Fibroblast of pulmonary artery (primary cell): Measurements from ENCODE around the gene NCR3LG1.

ENCODE experiments used
- DNase-seq: peaks from one replicate; pipeline ENCODE4 v3.0.0-alpha.2; 2010; ENCODE audit warnings: low read depth
- H3K4me3 ChIP-seq: replicated peaks from 2 replicates; pipeline ENCODE4 v1.5.1; 2011; ENCODE audit warnings: low read depth, mild to moderate bottlenecking, control low read depth, low read length, moderate library complexity
- TF ChIP-seq, protein P1 (sequence below): IDR thresholded peaks from 2 replicates; pipeline ENCODE4 v1.5.1; 2011; ENCODE audit warnings: mild to moderate bottlenecking, control low read depth, low read length, inconsistent platforms; ENCODE audit errors: missing control alignments

The NCR3LG1 gene

DNA sequence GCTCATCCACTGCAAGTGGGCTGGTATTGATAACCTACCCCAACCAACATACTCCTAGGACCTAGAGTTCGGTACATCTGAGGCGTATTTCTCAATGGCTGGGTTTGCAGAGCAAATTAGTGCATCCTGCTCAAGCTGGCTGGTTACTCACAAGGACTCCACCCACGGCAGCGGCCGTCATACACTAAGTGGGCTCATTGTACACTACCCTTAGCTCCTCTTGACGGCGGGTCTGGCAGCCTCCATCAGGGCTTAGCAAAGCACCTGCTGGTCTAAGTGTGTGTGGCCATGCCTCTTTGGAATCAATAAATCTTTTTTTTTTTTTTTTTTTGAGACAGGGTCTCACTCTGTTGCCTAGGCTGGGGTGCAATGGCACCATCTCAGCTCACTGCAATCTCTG lies 57.0 kb downstream of the NCR3LG1 start:
- no peak for DNase-seq
- H3K4me3 ChIP-seq = no peak overlapping the region
- TF ChIP-seq, protein P1, sequence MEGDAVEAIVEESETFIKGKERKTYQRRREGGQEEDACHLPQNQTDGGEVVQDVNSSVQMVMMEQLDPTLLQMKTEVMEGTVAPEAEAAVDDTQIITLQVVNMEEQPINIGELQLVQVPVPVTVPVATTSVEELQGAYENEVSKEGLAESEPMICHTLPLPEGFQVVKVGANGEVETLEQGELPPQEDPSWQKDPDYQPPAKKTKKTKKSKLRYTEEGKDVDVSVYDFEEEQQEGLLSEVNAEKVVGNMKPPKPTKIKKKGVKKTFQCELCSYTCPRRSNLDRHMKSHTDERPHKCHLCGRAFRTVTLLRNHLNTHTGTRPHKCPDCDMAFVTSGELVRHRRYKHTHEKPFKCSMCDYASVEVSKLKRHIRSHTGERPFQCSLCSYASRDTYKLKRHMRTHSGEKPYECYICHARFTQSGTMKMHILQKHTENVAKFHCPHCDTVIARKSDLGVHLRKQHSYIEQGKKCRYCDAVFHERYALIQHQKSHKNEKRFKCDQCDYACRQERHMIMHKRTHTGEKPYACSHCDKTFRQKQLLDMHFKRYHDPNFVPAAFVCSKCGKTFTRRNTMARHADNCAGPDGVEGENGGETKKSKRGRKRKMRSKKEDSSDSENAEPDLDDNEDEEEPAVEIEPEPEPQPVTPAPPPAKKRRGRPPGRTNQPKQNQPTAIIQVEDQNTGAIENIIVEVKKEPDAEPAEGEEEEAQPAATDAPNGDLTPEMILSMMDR = no peak

- TF ChIP-seq, protein P1 = no peak
- no peak overlapping the region for H3K4me3 ChIP-seq
- no peak for DNase-seq
Measured at GRCh38 chr11:17410606-17411379, 59.2 kb downstream of the NCR3LG1 start.

GRCh38 chr11:17411418-17411817 lies 59.8 kb downstream of the NCR3LG1 start:
- DNase-seq = no peak
- H3K4me3 ChIP-seq = no peak overlapping the region
- TF ChIP-seq, protein P1 = no peak

DNA sequence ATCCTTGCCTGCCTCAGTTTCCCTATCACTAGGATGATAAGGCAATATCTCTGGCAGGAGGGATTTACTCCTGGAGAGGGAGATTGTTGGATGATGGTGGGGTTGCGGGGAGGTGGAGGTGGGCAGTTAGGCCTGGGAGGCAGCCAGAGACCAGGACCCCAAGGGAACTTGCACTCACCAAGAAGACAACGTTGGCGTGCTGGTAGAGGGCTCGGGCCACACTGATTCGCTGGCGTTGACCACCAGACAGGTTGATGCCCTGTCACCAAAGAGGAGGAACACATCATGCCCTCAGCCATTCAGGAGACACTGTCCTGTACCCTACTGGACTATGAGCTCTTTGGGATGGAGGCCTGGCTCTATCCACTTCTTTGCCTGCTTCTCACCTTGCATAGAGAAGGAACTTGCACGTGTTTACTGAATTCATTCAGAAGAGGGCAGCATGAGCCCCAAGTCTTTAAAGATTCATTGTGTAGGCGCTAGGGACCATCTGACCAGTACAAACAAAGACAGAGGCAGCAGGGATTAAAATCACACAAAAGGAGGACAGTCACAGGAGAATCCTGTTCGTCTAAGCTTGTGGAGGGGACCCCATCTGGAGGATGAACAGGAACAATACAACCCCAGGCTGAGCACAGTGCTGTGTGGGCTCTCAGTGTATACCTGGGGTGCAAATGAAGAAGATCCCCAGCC lies 61.0 kb downstream of the NCR3LG1 start:
- no peak overlapping the region for H3K4me3 ChIP-seq
- TF ChIP-seq, protein P1 = no peak
- no peak for DNase-seq

DNA sequence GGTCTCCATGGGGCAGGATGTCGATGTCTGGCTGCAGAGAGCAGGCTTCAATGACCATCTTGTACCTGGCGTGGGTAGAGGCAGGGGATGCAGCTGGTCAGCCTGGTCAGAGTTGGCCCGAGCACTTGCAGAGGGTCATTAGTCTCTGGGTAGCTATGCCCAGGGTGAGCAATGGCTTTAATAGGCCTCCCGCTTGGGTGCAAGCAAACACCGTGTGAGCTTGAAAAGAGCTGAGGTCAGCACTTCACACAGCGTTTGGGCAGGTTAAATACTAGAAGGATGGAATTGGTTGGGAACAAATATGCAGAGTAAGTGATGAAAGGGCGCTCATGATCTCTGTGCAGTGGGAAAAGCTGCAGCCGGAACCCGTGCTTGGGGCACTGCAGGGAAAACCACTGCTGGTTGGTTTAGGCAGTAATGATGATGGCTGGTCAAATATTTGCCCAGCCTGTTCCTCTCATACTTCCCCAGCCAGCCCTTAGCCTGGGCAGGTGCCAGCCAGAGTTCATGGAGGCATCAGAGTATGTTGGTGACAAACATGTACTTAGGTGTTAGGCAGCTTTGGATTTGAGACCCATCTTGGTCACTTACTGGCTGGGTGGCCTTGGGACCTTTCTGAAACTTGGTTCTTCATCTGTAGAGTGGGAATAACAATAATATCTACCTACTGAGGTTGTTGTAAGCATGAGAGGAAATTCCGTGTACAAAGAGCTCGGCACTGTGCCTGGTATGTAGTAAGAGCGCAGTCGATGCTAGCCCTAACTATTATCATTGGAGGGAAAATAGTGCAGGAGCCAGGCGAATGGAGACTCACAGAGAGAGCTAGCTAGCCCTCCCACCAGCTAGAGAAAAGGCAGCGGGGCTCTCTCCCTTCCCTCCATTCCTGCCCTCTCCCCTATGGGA lies 62.1 kb downstream of the NCR3LG1 start:
- TF ChIP-seq, protein P1 = no peak
- no peak overlapping the region for H3K4me3 ChIP-seq
- DNase-seq = no peak

- no peak for DNase-seq
- H3K4me3 ChIP-seq = no peak overlapping the region
- TF ChIP-seq, protein P1 = no peak
Measured at GRCh38 chr11:17414317-17414737, 62.7 kb downstream of the NCR3LG1 start.
